ENCODE measurements around the gene PRKCH.

The PRKCH gene

DNA sequence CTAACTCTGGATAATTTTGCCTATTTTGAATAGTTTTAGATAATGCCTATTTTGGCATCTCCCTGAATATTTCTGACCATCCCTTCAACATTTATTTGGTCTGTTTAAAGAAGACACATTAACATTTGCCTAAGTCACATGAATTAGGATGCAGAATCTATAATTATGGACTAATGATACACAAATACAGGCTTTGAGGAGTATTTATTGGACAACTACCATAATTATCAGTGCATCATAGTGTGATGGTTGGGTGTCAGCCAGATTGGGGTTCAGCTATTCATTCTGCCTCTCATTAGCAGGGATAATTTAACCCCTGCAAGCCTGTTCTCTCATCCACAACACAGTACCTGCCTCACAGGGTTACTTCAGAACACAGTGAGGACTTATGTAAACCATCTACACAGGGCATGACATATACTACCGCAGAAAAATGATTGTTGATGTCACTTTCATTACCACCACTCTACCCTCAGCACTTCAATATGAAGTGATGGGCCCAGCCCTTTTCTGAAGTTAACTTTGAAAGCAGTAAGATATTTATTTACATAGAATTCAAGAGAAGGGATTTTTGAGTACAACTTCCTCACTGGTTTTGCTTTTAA, 14.4 kb downstream of the PRKCH start:
- DNase-seq (ENCODE audit: low read depth, low spot score), result no peak

GRCh38 chr14:61337893-61338292, 16.5 kb downstream of the PRKCH start:
- peak; percentile 53 for DNase-seq (ENCODE audit: low read depth, low spot score)

GRCh38 chr14:61338457-61338856, 17.1 kb downstream of the PRKCH start:
- no peak for DNase-seq (ENCODE audit: low read depth, low spot score)

- no peak for DNase-seq (ENCODE audit: low read depth, low spot score)
Measured at GRCh38 chr14:61341275-61342206, 20.2 kb downstream of the PRKCH start.

- DNase-seq (ENCODE audit: low read depth, low spot score), result peak; percentile 68
Measured at GRCh38 chr14:61342486-61342885, 21.1 kb downstream of the PRKCH start.

DNA sequence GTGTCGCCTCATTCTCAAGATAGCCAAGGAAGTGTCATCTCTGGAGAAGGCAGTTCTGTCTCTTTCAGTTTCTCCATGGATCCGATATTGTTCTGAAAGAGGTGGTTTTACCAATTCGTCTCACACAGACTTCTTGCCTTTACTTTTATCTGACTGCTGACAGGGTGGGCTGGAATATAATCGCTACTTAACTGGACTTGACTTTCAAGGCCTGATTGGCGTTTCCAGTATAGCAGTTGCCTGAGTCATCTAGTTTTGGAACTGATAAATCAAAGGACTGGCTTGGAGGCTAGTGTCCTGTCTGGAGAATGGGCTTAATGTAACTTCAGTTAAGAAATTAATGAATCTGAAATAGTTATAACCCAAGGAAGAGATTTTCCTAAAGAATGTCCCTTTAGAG, 21.6 kb downstream of the PRKCH start:
- DNase-seq (ENCODE audit: low read depth, low spot score), result no peak

- DNase-seq (ENCODE audit: low read depth, low spot score), result no peak
Measured at GRCh38 chr14:61343471-61343870, 22.1 kb downstream of the PRKCH start.

DNA sequence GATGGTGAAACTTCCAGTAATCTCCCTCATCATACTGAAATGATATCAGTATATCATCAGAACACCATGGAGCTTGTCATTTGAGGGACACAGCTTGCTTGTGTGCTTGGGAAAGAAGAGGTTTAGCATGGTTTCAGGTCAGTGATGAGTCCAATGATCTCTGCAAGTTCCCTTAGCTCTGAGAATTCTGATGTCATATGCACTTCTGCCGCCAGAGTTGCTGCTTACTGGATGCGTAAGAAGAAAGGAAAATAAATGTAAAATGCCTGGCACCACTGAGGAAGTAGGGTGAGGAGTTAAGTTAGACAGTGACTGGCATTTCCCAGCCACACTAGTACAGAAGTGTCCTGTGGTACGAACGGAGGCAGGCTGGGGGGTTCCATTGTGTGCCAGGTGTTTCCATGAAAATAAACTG, 22.6 kb downstream of the PRKCH start:
- DNase-seq (ENCODE audit: low read depth, low spot score), result no peak

- DNase-seq (ENCODE audit: low read depth, low spot score), result no peak
Measured at GRCh38 chr14:61344437-61345150, 23.2 kb downstream of the PRKCH start.

DNA sequence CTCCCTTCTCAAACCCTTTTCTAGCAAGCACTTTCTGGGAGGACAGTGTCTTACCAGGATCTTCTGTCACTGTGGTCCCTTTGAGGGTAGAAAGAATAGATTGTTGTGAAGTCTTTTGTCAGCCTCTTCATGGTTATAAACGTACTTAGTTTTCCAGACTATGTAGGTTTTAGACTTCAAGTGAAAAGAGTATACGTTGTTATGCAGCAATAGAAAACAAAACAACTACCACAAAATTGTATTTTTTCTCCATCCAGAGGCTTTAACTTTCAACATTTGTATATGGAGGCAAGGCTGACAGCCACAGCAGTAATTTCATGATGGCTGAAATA, 23.7 kb downstream of the PRKCH start:
- DNase-seq (ENCODE audit: low read depth, low spot score), result no peak

GRCh38 chr14:61346221-61346620, 24.8 kb downstream of the PRKCH start:
- DNase-seq (ENCODE audit: low read depth, low spot score), result no peak

DNA sequence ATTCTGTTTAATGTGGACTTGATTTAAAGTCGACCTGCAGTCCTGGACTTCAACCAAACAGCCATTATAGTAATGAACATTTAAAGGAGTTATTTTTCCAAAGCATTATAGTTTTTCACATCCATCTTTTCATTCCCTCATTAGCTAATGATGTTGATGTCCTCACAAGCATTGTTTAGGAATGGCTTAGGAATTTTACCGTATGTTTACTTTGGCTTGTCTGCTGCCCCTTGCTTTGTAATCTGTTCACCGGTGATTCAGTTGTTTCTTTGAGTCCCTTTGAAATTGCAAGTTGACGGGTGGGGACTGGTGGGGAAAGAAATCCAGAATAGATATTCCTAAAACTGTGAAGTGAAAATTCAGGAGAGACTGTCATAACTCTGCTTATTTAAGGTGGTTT, 25.4 kb downstream of the PRKCH start:
- no peak for DNase-seq (ENCODE audit: low read depth, low spot score)

GRCh38 chr14:61347826-61348443, 26.6 kb downstream of the PRKCH start:
- no peak for DNase-seq (ENCODE audit: low read depth, low spot score)

- DNase-seq (ENCODE audit: low read depth, low spot score), result no peak
Measured at GRCh38 chr14:61350427-61351270, 29.3 kb downstream of the PRKCH start.

- no peak for DNase-seq (ENCODE audit: low read depth, low spot score)
Measured at GRCh38 chr14:61351477-61351876, 30.1 kb downstream of the PRKCH start.

DNA sequence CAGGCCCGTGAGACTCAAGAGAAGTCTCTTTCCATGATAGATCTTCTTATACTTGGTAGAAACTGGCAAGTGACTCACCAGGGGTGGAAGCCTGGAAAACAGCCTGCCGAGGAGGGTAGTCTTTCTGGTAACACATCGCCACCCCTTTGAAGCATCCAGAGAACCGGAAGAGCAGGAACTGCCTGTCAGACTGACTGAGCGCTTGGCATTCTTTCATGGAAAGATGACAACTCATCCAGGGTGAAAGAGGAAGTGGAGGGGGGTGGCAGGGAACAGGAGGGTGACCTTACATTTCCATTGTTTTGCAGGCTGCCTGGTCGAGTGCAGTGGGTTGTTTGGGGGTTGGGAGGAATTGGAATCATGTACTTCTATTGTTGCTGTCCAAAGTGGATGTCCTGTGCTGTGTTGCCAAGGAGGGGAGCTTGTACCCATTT, 34.5 kb downstream of the PRKCH start:
- no peak for DNase-seq (ENCODE audit: low read depth, low spot score)

DNA sequence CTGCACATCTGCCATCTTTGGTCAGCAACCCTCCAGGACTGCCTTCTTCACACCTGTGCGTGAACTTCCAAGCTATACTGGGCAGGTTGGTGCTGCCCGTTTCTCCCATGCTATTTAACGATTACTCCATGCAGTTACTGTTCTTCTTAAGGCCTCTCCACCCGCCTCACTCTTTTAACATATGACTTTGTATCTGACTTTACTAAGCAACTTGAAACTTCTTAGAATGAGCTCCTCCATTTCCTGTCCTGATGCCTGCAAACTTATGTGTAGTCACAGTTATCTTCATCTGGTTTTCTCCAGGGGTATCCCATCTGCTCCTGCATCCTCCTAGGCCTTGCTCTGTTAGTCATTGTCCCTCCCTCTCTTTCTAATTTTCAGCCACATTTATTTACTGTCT, 35.7 kb downstream of the PRKCH start:
- DNase-seq (ENCODE audit: low read depth, low spot score), result no peak

GRCh38 chr14:61358554-61359226, 37.3 kb downstream of the PRKCH start:
- DNase-seq (ENCODE audit: low read depth, low spot score), result no peak

DNA sequence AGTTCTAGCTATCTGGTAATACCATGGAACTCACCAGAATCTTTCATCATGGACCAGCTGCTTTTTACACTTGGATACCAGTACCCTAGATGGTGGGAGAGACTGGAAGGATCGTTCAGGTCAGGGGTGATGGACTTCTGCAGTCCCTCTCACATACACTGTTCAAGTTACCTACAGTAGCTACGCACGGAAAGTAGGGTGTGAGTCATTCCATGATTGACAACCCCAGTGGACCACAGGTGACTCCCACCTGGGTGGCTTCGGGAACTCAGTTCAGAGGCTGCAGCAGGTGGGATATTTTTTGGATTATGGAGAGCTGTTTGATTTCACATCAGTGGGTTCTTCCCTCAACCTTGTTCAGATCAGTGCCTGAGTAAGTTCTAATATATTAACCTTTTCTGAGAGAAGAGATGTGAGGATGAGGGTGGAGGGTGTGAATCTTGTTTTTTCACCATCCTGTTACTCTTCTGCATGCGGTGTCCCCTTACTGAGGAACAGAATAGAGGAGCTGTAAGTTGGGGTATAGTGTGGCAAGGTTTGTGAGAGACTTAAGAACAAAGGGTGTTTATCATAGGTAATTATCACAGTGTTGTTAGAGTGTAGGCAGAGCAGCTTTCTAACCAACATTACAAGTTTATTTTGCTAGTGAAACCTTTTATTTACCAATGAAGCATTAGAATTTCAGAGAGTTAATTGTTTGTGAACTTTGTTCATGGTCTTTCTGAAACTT, 39.6 kb downstream of the PRKCH start:
- DNase-seq (ENCODE audit: low read depth, low spot score), result no peak

All from activated CD4-positive, CD25-positive, alpha-beta regulatory T cell treated with anti-CD3 and anti-CD28 coated beads, Interleukin-2, amount 50 U/mL, for 16 hours (primary cell).